ENCODE results near the gene ETS1.

ETS1 gene

DNA sequence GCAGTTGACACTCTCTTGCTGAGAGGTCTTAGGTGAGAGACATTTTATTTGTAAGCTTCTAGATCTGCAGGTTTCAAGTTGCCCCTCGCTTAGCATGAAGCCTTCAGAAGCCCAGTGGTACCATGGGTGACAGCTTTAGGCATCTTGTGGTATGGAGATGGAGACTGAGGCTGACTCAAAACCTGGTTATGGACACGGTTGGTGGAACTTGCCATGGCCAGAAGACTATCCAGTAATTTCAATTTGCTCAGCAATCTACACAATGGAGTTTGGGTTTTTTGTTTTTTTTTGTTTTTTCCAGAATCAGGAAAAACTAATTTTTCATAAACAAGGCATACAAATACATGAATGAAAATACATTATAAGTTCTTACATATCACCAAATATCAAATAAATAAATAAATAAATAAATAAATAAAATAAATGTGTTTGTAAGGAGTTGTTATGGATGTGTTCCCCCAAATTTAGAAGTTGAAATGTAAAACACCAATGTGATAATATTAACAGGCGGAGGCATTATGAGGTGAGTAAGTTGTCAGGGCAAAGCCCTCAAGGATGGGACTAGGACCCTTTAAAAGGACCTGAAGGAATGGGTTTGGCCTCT is 22.6 kb downstream of the ETS1 start:
- no peak overlapping the region for H3K4me3 ChIP-seq (replicated peaks in 1 of 2; ENCODE audit: low read depth in 2 of 2, low read length in 2 of 2)
- DNase-seq (ENCODE audit: low read depth in 2 of 2), result no peak
- TF ChIP-seq, protein P1, sequence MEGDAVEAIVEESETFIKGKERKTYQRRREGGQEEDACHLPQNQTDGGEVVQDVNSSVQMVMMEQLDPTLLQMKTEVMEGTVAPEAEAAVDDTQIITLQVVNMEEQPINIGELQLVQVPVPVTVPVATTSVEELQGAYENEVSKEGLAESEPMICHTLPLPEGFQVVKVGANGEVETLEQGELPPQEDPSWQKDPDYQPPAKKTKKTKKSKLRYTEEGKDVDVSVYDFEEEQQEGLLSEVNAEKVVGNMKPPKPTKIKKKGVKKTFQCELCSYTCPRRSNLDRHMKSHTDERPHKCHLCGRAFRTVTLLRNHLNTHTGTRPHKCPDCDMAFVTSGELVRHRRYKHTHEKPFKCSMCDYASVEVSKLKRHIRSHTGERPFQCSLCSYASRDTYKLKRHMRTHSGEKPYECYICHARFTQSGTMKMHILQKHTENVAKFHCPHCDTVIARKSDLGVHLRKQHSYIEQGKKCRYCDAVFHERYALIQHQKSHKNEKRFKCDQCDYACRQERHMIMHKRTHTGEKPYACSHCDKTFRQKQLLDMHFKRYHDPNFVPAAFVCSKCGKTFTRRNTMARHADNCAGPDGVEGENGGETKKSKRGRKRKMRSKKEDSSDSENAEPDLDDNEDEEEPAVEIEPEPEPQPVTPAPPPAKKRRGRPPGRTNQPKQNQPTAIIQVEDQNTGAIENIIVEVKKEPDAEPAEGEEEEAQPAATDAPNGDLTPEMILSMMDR (IDR thresholded peaks at IDR 0.05; ENCODE audit: low read depth, low read length), result no peak

DNA sequence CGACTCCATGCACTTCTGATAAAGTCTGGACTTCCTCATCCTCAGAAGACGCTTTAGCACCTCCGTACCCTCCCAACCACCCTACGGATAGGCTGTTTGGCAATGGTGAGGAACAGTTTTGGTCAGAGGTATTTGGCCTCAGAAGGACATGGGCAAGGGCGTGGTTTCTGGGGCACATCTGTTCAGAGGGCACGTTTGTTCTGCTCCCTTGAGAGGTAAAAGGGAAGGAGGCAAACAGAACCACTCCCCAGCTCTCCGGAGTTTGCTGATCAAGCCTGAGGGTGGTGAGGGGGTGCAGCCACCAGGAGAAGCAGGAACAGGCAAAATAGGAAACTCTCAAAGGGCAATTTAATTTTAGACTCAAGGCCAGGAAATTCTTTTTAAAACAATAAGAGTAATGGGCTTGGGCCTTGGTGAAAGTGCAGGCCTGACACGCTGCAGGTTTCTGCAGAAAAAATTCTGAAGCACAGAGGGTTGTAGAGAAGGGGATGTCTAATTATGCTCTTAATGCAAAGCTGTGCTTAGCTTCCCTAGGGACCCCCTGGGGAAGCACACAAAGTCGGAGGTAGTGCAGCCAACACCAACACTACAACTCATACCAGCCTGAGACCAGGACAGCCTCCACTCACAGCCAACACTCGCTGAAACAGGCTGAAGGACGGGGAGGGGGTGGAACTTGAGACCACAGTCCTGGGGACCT is 23.3 kb downstream of the ETS1 start:
- TF ChIP-seq, protein P1 (IDR thresholded peaks at IDR 0.05; ENCODE audit: low read depth, low read length), result no peak
- DNase-seq (ENCODE audit: low read depth in 2 of 2), result no peak
- no peak overlapping the region for H3K4me3 ChIP-seq (replicated peaks in 1 of 2; ENCODE audit: low read depth in 2 of 2, low read length in 2 of 2)

DNA sequence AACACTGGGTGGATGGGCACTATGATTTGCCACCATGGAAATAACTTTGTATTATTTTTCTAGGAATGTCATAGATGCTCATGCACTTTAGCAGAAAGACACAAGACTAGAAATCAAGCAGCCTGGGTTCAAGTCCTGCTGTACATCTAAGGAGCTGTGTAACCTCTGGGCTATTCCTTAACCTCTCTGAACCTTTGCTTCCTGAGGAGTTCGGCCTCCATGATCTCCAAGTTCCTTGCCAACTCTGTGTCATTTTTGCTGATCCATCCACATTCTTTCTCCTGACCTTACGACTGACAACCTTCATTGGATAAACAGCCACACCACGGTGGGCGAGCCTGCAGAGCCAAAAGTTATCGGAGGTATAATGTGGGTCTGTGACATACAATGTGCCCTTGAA is 24.1 kb downstream of the ETS1 start:
- no peak overlapping the region for H3K4me3 ChIP-seq (replicated peaks in 1 of 2; ENCODE audit: low read depth in 2 of 2, low read length in 2 of 2)

DNA sequence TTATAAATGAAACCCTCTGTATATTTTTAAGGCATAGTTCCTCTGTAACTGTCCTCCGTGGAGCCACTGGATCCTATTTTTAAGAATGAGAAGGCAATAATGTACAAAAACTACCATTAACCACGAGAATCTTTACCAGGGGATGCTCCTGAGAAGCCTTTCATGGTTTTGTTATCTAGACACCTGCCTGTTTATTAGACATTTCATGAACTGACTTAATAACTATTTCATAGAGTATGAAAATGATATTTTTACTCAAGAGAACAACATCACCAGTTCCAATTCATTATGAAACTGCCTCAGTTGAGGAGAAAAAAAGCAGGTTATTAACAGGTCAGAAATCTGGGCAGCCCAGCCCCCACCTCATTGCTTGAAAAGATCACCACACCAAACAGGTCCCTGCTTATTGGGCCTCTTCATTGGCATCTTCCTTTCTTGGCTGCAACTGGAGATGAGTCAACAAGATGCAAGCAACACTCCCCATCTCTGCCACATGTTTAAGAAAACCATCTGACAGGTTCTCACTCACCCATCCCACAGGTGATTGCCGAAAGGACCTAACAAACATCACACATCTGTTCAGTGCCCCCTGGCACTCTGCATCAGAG is 27.8 kb downstream of the ETS1 start:
- TF ChIP-seq, protein P1 (IDR thresholded peaks at IDR 0.05; ENCODE audit: low read depth, low read length), result no peak
- DNase-seq (ENCODE audit: low read depth in 2 of 2), result no peak

More for the DNA sequence above, 24.1 kb downstream of the ETS1 start:
- no peak for DNase-seq (ENCODE audit: low read depth in 2 of 2)
- TF ChIP-seq, protein P1 (IDR thresholded peaks at IDR 0.05; ENCODE audit: low read depth, low read length), result no peak

DNA sequence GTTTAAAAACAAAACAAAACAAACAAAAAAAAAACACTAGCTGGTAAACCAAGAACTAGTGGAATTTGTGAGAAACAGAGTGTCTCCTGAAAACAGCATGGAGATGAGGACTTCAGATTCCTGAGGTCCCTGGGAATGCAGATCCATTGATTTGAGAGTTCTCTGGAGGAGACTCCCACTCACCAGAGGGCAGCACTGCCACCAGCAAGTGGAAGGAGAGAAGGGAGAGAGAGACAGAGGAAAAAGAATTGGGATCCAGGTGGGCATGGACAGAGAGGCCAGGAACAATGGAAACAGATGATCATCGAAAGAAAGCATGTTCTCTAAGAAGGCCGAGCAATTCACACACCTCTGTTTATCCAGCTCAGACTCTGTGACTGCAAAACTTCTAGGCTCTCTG is 31.8 kb downstream of the ETS1 start:
- TF ChIP-seq, protein P1 (IDR thresholded peaks at IDR 0.05; ENCODE audit: low read depth, low read length), result peak; percentile 45
- H3K4me3 ChIP-seq (replicated peaks in 1 of 2; ENCODE audit: low read depth in 2 of 2, low read length in 2 of 2), result no peak overlapping the region
- DNase-seq (ENCODE audit: low read depth in 2 of 2), result peak; percentile 36 to 43

More for the DNA sequence above, 27.8 kb downstream of the ETS1 start:
- H3K4me3 ChIP-seq (replicated peaks in 1 of 2; ENCODE audit: low read depth in 2 of 2, low read length in 2 of 2), result no peak overlapping the region

DNA sequence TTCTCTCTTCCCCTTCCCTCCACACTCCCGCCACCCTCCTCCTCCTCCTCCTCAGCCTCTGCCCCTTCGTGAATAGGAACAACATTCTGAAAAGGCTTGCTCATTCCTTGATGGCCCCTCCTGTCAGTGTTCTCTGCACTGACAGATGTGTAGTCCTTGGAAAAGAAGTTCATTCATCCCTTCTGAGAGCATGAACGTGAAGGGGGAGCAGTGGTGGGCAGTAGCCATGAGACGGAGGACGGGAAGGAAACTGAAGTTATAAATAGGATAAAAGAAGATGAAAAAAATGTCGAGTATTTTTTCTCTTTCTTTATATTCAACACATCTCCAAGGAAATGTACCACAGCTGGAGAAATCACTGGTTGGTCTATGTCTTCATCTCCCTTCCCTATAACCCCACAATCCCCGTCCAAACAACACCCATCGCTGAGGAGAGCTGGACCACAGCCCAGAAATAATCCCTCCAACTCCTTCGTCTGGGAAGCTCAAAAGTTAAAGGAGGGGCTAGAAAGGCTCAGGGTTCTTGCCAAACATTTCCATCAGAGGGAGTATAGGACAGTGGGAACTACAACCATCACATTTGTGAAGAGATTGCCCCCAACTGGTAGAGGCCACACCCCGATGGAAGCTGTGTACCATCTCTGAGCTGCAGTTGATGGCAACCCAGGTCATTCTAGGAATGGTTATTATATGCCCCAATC is 33.5 kb downstream of the ETS1 start:
- TF ChIP-seq, protein P1 (IDR thresholded peaks at IDR 0.05; ENCODE audit: low read depth, low read length), result peak; percentile 18
- DNase-seq (ENCODE audit: low read depth in 2 of 2), result peak; percentile 44 to 88
- no peak overlapping the region for H3K4me3 ChIP-seq (replicated peaks in 1 of 2; ENCODE audit: low read depth in 2 of 2, low read length in 2 of 2)
